ENCODE measurements around the gene ARHGEF3.
"Not testable (repeated sequence)": the region's sequence is repeated elsewhere in the genome, so short reads cannot be mapped to it uniquely, and the experiment has no call there.

ARHGEF3 gene

DNA sequence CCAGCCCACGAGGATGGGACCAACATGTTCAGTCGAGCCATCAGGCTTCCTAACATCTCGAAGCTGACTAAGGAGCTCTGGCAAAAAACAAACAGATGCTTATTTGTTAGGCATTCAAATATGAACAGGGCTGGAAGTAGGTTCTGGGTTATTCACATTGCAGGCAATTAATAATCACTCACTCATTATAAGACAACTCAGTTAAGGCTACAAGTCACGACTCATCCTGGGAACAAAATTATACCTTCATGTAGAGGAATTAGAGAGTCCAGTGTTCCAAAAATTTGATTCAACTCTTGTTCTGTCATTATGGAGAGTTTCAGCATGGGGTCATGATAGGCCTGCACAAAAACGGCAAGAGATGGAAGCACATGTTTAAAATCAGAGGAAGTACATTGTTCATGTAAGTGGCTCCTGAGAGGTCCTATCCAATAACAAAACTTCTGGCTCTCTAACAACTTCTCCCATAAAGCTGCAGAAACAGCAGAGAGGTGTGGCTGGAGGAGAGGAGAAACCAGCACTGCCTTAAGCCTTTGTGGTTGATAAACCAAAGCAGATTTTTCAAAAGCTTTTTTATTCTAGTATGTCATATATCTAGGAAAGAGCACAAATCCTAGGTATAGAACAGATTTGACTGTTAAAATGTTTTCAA lies 50.6 kb downstream of the ARHGEF3 start:
- in situ Hi-C loops (cut with MboI; ENCODE audit: low sequenced_read_pairs): no loop called here

DNA sequence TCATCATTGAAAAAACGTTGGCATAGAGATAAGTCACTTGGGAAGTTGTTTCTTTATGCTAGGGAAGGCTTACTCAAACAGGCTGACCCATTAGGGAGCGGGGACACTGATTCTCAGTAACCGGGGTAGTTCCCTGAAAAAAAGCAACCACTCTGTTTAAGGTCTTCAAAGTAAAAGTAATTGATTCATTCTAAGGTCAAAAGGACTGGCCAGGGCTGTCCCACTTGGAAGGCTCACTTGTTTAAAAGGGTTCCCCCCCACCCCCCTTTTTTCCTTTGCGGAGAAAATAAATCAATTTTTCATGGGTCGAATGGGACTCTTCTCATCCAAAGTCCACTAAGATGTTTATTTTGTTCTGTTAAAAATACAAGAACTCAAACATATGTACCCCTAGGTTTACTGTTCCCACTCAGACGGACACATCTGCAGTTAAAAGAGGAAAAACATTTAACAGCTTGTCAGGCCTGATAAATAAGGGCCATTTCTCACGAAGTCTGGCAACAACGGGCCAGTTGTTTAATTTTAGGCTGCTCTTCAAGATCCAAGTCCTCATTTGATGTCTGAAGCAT lies 53.0 kb downstream of the ARHGEF3 start:
- in situ Hi-C loops (cut with MboI; ENCODE audit: low sequenced_read_pairs): no loop called here

GRCh38 chr3:56747150-56747549 lies 54.6 kb downstream of the ARHGEF3 start:
- in situ Hi-C loops (cut with MboI; ENCODE audit: low sequenced_read_pairs): no loop called here

- in situ Hi-C loops (cut with MboI; ENCODE audit: low sequenced_read_pairs): no loop called here
These were observed 57.7 kb downstream of the ARHGEF3 start for GRCh38 chr3:56744016-56744415.

- in situ Hi-C loops (cut with MboI; ENCODE audit: low sequenced_read_pairs): no loop called here
These were observed 58.9 kb downstream of the ARHGEF3 start for GRCh38 chr3:56742887-56743286.

- in situ Hi-C loops (cut with MboI; ENCODE audit: low sequenced_read_pairs): no loop called here
These were observed 62.7 kb downstream of the ARHGEF3 start for GRCh38 chr3:56739036-56739435.

DNA sequence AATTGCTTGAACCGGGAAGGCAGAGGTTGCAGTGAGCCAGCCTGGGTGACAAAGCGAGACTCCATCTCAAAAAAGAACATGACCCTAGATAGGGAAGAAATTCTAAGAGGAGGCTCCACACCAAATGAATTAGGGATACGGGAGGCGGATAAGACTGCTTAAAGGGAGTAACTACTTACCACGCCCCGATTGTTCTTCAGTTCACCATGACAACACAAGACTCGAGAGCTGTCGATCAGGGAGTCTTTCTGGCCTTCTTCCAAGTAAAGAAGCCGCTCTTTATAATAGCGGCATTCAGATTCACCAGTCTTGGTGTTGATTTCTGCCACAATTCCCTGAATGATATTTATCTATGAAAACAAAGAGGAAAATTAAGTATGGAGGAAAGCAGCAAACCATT lies 64.7 kb downstream of the ARHGEF3 start:
- in situ Hi-C loops (cut with MboI; ENCODE audit: low sequenced_read_pairs): no loop called here

- in situ Hi-C loops (cut with MboI; ENCODE audit: low sequenced_read_pairs): no loop called here
These were observed 69.6 kb downstream of the ARHGEF3 start for GRCh38 chr3:56732109-56732508.

DNA sequence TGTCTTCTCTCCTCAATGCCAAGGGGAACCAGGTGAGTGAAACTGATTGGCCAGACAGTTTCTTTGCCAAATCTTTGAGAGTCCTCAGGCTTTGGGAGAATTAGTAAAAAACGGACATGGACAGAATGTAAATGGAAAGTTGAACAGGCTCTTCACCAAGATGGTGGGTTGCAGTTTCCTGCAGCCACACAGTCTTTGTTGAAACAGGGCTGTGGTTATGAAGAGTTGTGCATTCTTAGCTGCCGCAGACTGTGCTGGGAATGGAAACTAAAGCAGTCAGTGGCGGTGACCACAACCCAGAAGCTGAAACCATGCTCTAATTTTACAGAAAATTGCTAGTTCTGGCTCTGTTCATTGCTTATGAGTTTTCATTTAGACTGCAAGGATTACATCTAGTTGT lies 76.6 kb downstream of the ARHGEF3 start:
- in situ Hi-C loops (cut with MboI; ENCODE audit: low sequenced_read_pairs): no loop called here

GRCh38 chr3:56724676-56725075 lies 77.1 kb downstream of the ARHGEF3 start:
- in situ Hi-C loops (cut with MboI; ENCODE audit: low sequenced_read_pairs): no loop called here

DNA sequence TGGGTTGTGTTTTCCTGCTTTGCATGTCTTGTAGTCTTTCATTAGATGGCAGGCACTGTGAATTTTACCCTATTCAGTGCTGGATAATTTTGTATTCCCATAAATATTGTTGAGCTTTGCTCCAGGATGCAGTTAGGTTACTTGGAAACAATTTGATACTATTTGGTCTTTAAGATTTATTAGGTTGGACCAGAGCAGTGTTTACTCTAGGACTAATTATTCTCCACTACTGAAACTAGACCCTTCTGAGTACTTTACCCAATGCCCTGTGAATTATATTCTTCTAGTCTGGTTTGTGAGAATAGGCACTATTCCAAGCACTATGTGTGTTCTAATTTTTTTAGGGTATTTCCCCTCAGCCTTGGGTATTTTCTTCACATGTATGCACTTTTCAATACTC lies 80.9 kb downstream of the ARHGEF3 start:
- in situ Hi-C loops (cut with MboI; ENCODE audit: low sequenced_read_pairs): no loop called here

DNA sequence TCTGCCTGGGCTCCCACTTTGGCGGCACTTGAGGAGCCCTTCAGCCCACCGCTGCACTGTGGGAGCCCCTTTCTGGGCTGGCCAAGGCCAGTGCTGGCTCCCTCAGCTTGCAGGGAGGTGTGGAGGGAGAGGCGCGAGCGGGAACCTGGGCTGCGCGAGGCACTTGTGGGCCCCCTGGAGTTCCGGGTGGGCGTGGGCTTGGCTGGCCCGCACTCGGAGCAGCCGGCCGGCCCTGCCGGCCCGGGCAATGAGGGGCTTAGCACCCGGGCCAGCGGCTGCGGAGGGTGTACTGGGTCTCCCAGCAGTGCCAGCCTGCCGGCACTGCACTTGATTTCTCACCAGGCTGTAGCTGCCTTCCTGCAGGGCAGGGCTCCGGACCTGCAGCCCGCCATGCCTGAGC lies 82.9 kb downstream of the ARHGEF3 start:
- in situ Hi-C loops (cut with MboI; ENCODE audit: low sequenced_read_pairs): not testable (repeated sequence)

DNA sequence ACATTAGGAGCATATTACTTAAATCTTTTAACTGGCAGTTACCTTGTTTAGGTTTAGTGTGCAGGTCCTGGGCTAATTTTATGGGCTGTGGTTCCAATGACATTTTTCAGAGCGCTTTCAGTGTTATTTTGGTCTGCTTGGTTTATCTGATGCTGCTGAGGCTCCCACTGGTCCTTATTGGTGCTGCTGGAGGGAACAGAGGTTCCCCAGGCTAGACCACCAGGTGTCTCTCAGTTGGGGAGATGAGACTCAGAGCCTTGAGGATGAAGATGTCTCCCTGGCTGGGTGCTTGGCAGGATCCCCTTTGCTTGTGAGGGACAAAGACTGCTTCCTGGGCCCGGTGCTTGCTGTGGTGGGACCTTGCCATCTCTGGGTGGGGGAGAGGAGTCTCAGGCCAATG lies 90.4 kb downstream of the ARHGEF3 start:
- in situ Hi-C loops (cut with MboI; ENCODE audit: low sequenced_read_pairs): no loop called here

DNA sequence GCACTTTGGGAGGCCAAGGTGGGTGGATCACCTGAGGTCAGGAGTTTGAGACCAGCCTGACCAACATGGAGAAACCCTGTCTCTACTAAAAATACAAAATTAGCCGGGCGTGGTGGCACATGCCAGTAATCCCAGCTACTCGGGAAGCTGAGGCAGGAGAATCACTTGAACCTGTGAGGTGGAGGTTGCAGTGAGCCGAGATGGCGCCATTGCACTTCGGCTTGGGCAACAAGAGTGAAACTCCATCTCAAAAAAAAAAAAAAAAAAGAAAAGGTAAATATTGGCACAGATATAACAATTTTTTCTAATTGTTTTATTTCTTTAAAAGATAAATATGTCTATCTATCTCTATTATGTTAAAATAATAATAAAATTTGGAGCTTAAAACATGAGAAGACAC lies 94.3 kb downstream of the ARHGEF3 start:
- in situ Hi-C loops (cut with MboI; ENCODE audit: low sequenced_read_pairs): loop anchor here (10.0 kb wide), 1 partner anchor 277 kb away; no protein-coding TSS in a partner anchor

DNA sequence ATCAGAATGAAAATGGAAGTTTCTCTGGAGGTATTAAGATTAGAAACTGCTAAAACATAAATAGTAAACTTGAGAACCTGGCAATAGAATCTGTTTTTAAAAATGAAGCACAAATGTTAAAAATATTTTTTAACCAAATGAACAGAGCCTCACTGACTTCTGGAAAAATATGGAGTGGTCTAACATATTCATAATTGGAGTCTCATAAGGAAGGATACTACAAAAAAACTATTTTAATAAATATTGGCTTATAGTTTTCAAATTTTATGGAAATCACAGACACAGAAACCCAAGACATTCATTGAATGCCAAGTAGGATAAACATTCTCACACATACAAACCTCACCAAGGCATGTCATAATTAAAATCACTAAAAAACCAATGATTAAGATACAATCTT lies 95.1 kb downstream of the ARHGEF3 start:
- in situ Hi-C loops (cut with MboI; ENCODE audit: low sequenced_read_pairs): loop anchor here (10.0 kb wide), 1 partner anchor 278 kb away; no protein-coding TSS in a partner anchor

DNA sequence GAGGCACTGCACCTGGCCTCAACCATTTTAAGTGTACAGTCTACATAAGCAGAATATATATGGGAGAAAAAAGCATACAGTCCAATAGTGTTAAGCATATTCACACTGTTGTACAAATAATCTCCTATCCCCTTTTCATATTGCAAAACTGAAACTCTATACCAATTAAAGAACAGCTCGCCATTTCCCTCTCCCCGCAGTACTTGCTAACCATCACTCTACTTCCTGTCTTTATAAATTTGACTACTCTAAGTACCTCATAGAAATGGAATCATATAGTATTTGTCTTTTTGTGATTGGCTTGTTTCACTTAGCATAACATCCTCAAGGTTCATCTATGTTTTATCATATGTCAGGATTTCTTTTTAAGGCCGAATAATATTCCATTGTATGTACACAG lies 97.0 kb downstream of the ARHGEF3 start:
- in situ Hi-C loops (cut with MboI; ENCODE audit: low sequenced_read_pairs): loop anchor here (10.0 kb wide), 1 partner anchor 280 kb away; no protein-coding TSS in a partner anchor

- in situ Hi-C loops (cut with MboI; ENCODE audit: low sequenced_read_pairs): loop anchor here (10.0 kb wide), 1 partner anchor 282 kb away; no protein-coding TSS in a partner anchor
These were observed 99.0 kb downstream of the ARHGEF3 start for GRCh38 chr3:56702490-56703315.

DNA sequence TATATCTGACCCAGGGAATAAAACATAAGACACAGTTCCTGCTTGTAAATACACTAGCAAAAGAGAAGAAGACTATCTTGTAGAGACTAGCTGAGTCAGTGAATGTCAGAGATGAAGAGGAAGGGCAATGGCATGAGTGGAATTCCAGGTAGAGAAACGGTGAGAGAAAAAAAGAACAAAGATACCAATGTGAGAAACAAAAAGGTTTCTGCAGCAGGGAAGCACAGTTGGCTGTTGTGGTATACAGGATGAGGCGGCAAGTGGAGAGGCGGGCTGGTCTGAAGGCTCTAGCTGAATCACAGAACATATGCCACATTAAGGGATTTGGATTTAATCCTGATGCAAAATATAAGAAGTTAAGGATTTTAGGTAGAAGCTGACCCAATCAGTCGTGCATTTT lies 101.6 kb downstream of the ARHGEF3 start:
- in situ Hi-C loops (cut with MboI; ENCODE audit: low sequenced_read_pairs): loop anchor here (10.0 kb wide), 1 partner anchor 285 kb away; no protein-coding TSS in a partner anchor

GRCh38 chr3:56694867-56695683 lies 106.7 kb downstream of the ARHGEF3 start:
- in situ Hi-C loops (cut with MboI; ENCODE audit: low sequenced_read_pairs): loop anchor here (25.0 kb wide), 1 partner anchor 92 kb away; no protein-coding TSS in a partner anchor

GRCh38 chr3:56693750-56694149 lies 108.0 kb downstream of the ARHGEF3 start:
- in situ Hi-C loops (cut with MboI; ENCODE audit: low sequenced_read_pairs): loop anchor here (25.0 kb wide), 1 partner anchor 94 kb away; no protein-coding TSS in a partner anchor

All from HL-60/S4 treated with phorbol 12-myristate 13-acetate at 8.2 ng/mL for 4 days and 3 days (cell line).